AG10803 (cell line): ENCODE data around the gene CEND1.

Source experiments
- DNase-seq: peaks from one replicate; pipeline ENCODE4 v3.0.0; 2010; ENCODE audit warnings: low read depth
- H3K4me3 ChIP-seq: 2 replicates; pipeline ENCODE4 v1.5.1; 2011; ENCODE audit warnings: mild to moderate bottlenecking, low read length, control low read depth
- CTCF ChIP-seq: conservative IDR thresholded peaks from 2 replicates; pipeline ENCODE4 v1.5.1; 2011; ENCODE audit warnings: mild to moderate bottlenecking, low read length, control low read depth, inconsistent platforms

Gene CEND1

GRCh38 chr11:818396-819128 lies 28.7 kb upstream of the CEND1 start, which contains the start of gene PNPLA2:
Gene PNPLA2 (plus strand): TSS chr11:818914. CDS start chr11:819719, 805 bp downstream.
- H3K4me3 ChIP-seq, result peak within 1 kb of the TSS; percentile 82
- no peak for TF ChIP-seq CTCF
- peak; percentile 84 for DNase-seq

GRCh38 chr11:816433-816779 lies 26.5 kb upstream of the CEND1 start:
- H3K4me3 ChIP-seq, result no peak overlapping the region
- TF ChIP-seq CTCF, result no peak
- DNase-seq, result no peak

- DNase-seq, result no peak
- no peak overlapping the region for H3K4me3 ChIP-seq
- no peak for TF ChIP-seq CTCF
Measured at GRCh38 chr11:815675-816432, 26.0 kb upstream of the CEND1 start.

- TF ChIP-seq CTCF, result no peak
- no peak for DNase-seq
- H3K4me3 ChIP-seq, result no peak overlapping the region
Measured at GRCh38 chr11:813456-814096, 23.7 kb upstream of the CEND1 start.

- TF ChIP-seq CTCF, result no peak
- no peak overlapping the region for H3K4me3 ChIP-seq
- DNase-seq, result no peak
Measured at GRCh38 chr11:813072-813455, 23.2 kb upstream of the CEND1 start.

- no peak for DNase-seq
- TF ChIP-seq CTCF, result no peak
- no peak overlapping the region for H3K4me3 ChIP-seq
Measured at GRCh38 chr11:812390-812789, 22.5 kb upstream of the CEND1 start.
